Liver (tissue), 4 donors: ENCODE data around the gene HERC5. TPM values are rescaled to one million over a fixed set of nuclear protein-coding genes. Genes with fewer than 3 reads are reported as not detected.

Source experiments
- polyA plus RNA-seq, 2 donors: library from polyadenylated mRNA; stranded (reverse) in 1 of 2; unstranded in 1 of 2; fragments of 200-250 nt in 1 of 2; fragments of >200 nt in 1 of 2; fragmentation: Nextera tagmentation in 1 of 2; extraction: Ambion mirVana in 1 of 2; gene quantifications; one replicate each; pipeline versions ENCODE4 v1.2.1 to v1.2.3, GENCODE V29; 2013 to 2015
- total RNA-seq, 2 donors: library from RNA; depleted of rRNA; stranded (reverse); fragments of >200 nt; gene quantifications; one replicate each; pipeline ENCODE4 v1.2.3, GENCODE V29; 2014
- donor health status: healthy.
- donor health status: healthy.
- donor health status: healthy.

Gene HERC5
- total and polyA plus RNA-seq, 4 donors = 1.5 to 5.0 (median 2.9) TPM

Other genes starting within 250 kb of the HERC5 start
- 10 to 100 TPM in 1 of 2 donors, 1 to 10 TPM in 1; 9.4 to 12.7 TPM for gene PPM1K, start 172.6 kb upstream of the HERC5 start, total RNA-seq
- gene PPM1K, start 172.6 kb upstream of the HERC5 start, polyA plus RNA-seq = 1 to 10 TPM; 1.3 to 4.1 TPM
- 1 to 10 TPM; 2.7 to 3.8 TPM for gene HERC6, start 78.3 kb upstream of the HERC5 start, total RNA-seq
- 1 to 10 TPM; 1.5 to 2.5 TPM for gene HERC6, start 78.3 kb upstream of the HERC5 start, polyA plus RNA-seq
- 10 to 100 TPM; 28.8 to 60.4 TPM for gene PYURF, start 66.7 kb downstream of the HERC5 start, total RNA-seq
- 10 to 100 TPM; 56.9 to 86.0 TPM for gene PYURF, start 66.7 kb downstream of the HERC5 start, polyA plus RNA-seq
- gene HERC3, start 135.4 kb downstream of the HERC5 start, total RNA-seq = 10 to 100 TPM; 14.3 to 22.1 TPM
- 1 to 10 TPM; 5.1 to 5.8 TPM for gene HERC3, start 135.4 kb downstream of the HERC5 start, polyA plus RNA-seq
- gene NAP1L5, start 240.7 kb downstream of the HERC5 start, total RNA-seq = 10 to 100 TPM in 1 of 2 donors, 1 to 10 TPM in 1; 2.0 to 10.0 TPM
- gene NAP1L5, start 240.7 kb downstream of the HERC5 start, polyA plus RNA-seq = 1 to 10 TPM; 2.9 TPM